OCI-LY3 (cell line): Measurements from ENCODE around the gene ARHGEF11.

Experiments
- EZH2phosphoT487 ChIP-seq: fragments of 200-600 bp; shearing (Covaris generic); IDR thresholded peaks from 2 replicates; pipeline ENCODE4 v1.6.1; 2018; ENCODE audit warnings: antibody characterized with exemption, mixed run types, low read depth
- TF ChIP-seq, protein P1 (sequence below): fragments of 200-600, 300-600 bp; sonication (generic); IDR thresholded peaks from 2 replicates; pipeline ENCODE4 v1.5.1; 2014; ENCODE audit warnings: antibody characterized with exemption, low read length, low read depth

- TF ChIP-seq, protein P1, sequence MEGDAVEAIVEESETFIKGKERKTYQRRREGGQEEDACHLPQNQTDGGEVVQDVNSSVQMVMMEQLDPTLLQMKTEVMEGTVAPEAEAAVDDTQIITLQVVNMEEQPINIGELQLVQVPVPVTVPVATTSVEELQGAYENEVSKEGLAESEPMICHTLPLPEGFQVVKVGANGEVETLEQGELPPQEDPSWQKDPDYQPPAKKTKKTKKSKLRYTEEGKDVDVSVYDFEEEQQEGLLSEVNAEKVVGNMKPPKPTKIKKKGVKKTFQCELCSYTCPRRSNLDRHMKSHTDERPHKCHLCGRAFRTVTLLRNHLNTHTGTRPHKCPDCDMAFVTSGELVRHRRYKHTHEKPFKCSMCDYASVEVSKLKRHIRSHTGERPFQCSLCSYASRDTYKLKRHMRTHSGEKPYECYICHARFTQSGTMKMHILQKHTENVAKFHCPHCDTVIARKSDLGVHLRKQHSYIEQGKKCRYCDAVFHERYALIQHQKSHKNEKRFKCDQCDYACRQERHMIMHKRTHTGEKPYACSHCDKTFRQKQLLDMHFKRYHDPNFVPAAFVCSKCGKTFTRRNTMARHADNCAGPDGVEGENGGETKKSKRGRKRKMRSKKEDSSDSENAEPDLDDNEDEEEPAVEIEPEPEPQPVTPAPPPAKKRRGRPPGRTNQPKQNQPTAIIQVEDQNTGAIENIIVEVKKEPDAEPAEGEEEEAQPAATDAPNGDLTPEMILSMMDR, result no peak
- TF ChIP-seq EZH2phosphoT487, result no peak
These were observed 147.4 kb downstream of the ARHGEF11 start for GRCh38 chr1:156898161-156898566.
